HG02885 (cell line): ENCODE measurements around the gene B3GALT6.

Experiments
- ATAC-seq: cut with Tn5 transposase; IDR thresholded peaks from one replicate; pipeline ENCODE4 v1.9.1; 2021; ENCODE audit warnings: mild to moderate bottlenecking; ENCODE audit not compliant: unreplicated experiment, poor library complexity

Gene B3GALT6

DNA sequence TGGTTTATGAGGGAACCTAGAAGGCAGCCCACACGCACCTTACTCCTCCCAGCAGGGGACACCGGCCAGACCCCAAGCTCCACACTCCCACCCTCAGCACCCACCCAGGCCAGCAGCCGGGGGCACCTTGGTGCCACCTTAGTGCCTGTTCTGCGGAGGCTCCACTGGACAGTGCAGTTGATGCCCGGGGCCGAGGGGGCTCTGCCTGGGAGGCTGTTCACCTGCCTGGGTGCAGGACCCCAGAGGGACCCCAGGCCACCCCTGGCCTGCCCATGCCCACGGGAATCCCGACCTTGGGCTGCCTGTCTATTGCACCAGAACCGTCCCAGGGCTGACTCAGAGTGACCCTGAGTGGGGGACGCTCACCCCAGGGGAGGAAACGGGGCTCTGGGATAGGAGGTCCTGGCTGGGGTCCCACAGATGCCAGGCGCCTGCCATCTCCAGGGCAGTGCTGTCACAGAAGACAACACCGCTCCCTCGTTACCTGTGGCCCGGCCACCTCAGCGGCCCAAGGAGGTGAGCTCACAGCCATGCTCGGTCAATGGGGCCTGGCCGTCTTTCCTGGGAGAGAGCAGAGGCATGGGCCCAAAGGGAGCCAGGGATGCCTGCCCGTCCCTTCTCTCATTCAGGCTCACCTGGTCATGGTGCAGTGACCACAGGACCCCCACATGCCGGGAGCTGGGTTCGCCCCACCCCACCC, 48.9 kb downstream of the B3GALT6 start:
- no peak for ATAC-seq

DNA sequence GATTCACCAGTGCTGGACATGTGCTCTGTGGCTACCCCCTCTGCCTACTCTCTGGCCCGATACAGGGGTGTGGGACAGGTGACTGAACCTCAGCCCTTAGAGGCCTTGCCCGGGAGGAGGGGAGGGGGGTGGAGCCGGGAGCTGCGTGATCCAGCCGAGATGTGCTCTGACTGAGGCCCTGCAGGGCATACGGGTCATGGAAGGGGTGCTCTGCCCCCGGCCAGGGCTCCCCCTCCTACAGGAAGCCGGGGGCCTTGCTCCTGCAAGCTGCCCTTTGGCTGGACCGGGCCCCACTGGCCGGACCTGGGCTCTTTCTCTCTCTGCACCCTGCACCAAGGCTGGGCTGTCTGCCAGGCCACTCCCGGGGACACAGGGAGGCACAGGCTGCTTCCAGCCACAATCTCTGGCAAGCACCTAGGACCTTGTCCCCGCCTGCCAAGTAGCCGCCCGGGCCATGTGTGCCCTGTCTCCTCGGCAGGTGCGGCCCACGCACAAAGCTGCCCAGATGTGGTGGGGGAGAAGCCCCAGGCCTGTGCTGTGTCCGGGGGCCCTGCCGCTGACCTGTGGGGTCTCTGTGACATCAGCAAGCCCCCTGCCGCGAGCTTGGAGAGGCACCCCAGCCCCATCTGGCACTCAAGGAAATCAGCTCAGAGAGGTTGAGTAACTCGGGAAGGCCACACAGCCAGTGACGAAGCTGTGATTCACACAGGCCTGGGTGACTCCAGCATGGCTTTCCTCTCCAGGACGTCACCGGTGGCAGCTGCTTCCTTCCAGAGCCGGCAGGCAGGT, 49.7 kb downstream of the B3GALT6 start:
- no peak for ATAC-seq

DNA sequence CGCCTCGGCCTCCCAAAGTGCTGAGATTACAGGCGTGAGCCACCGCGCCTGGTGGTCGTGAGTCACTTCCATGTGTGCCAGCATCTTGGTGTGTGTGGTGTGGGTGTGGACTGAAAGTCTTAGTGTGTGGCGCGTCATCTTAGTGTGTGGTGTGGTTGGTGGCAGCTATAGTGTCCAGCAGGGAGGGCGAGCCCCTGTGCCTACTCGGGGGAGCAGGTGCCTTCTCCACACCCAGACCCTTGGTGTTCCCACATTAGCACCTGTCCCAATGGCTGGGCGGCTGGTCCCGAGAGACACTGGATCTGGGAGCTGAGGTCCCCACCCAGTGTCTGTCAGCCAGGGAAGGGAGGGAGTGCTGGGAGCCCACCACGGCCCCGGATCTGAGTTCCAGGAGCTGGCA, 51.0 kb downstream of the B3GALT6 start:
- ATAC-seq: no peak

DNA sequence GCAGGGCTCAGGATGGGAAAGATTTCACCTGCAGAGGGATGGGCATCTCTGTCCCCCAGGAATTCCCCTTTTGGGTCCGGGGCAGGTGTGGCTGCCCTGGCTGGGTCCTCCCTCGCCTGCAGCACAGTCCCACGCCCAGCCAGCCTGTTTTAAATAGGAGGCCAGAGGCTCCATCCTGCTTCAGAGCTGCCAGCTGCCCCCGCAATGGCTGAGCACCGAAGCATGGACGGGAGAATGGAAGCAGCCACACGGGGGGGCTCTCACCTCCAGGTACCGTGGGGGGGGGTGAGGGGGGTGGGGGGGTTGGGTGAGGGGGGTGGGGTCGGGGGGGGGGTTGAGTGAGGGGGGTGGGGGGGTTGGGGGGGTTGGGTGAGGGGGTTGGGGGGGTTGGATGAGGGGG, 51.8 kb downstream of the B3GALT6 start:
- no peak for ATAC-seq
